SK-N-SH treated with all-trans-retinoic acid at 6 μM for 48 hours (cell line): ENCODE data around the gene TBX1.

Source experiments
- PATZ1 ChIP-seq: fragments of 250-450 bp; sonication (Bioruptor Pico); IDR thresholded peaks from 2 replicates; pipeline ENCODE4 v1.8.0; 2020; ENCODE audit warnings: mild to moderate bottlenecking, moderate library complexity, borderline replicate concordance
- SNAI2 ChIP-seq: fragments of 250-450 bp; sonication (Bioruptor Pico); IDR thresholded peaks from 2 replicates; pipeline ENCODE4 v1.5.0; 2020; ENCODE audit warnings: mild to moderate bottlenecking, moderate library complexity
- ZC3H10 ChIP-seq: fragments of 250-450 bp; sonication (Bioruptor Pico); IDR thresholded peaks from 2 replicates; pipeline ENCODE4 v1.5.1; 2021; ENCODE audit warnings: mild to moderate bottlenecking, moderate library complexity
- ZFP30 ChIP-seq: fragments of 450-650 bp; formaldehyde crosslinking; IDR thresholded peaks from 2 replicates; pipeline ENCODE4 v1.5.0; 2022; ENCODE audit warnings: mild to moderate bottlenecking, moderate library complexity
- ZNF565 ChIP-seq: fragments of 450-650 bp; formaldehyde crosslinking; conservative IDR thresholded peaks from 2 replicates; pipeline ENCODE4 v1.5.0; 2020; ENCODE audit warnings: low read depth, mild to moderate bottlenecking, moderate library complexity
- ZNF70 ChIP-seq: fragments of 450-650 bp; formaldehyde crosslinking; IDR thresholded peaks from 2 replicates; pipeline ENCODE4 v1.5.0; 2020; ENCODE audit warnings: mild to moderate bottlenecking, moderate library complexity

DNA sequence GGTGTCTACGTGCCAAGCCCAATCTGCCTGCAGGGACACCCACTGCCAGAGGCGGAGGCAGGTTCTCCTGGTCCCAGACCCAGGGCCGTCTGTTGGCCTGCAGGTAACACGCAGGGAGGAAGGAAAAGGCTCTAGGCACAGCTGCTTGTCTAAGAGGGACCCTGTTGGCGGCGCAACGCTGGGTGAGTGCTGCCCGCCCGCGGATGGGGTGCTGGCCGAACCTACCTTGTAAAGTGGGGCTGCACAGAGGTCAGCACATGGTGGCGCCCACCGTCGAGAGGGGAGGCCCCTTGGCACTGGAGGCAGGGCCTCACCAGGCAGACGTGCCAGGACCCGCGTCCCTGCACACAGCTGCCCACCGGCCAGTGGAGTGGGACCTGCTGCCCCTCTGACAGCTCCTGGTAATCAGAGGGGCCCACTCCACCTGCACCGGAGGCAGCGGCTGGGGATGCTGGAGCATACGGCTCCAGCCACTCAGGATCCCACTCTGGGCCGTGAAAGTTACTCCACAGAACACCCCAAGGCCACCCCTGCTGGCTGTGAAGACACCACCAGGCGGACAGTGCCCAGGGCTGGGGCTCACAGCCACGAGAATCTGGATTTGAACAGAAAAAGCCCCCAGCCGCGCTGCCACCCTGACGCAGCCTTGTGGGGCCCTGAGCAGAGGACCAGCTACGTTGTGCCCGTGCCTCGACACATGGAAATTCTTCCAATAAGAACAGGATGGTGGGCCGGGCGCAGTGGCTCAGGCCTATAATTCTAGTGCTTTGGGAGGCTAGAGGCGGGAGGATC is 24.0 kb downstream of the TBX1 start:
- TF ChIP-seq ZNF565 (CRISPR knock-in tag) (no peak), SNAI2 (CRISPR knock-in tag) (no peak), PATZ1 (CRISPR knock-in tag) (no peak), ZC3H10 (CRISPR knock-in tag) (no peak), ZFP30 (CRISPR knock-in tag) (no peak), ZNF70 (CRISPR knock-in tag) (no peak)
